Ovary (tissue), 3 donors: Measurements from ENCODE around the gene VWA1.

Experiments
- CTCF ChIP-seq, 3 donors: fragments of 450-650 bp in 2 of 3; fragments of 200-600 bp in 1 of 3; IDR thresholded peaks; one replicate each; pipeline versions ENCODE4 v1.5.1 to v1.8.0; 2016 to 2022; ENCODE audit warnings: antibody characterized with exemption in 3 of 3, mild to moderate bottlenecking in 1 of 3
- POLR2A ChIP-seq: fragments of 450-650 bp; IDR thresholded peaks from one replicate; pipeline ENCODE4 v1.6.1; 2017; ENCODE audit warnings: antibody characterized with exemption, mild to moderate bottlenecking, moderate library complexity
- donor health status: DM: no; HTN: no; CAD: no.

GRCh38 chr1:1431845-1432273 is 3.6 kb upstream of the VWA1 start:
- TF ChIP-seq CTCF (IDR thresholded peaks at IDR 0.05) (no peak), POLR2A (no peak)
